K562 (cell line): ENCODE measurements around the gene ACTL10. TPM values are rescaled to one million over a fixed set of nuclear protein-coding genes. Genes with fewer than 3 reads are reported as not detected.

Experiments used
- CBFA2T2 ChIP-seq: fragments of 450-650 bp; conservative IDR thresholded peaks from 2 replicates; pipeline ENCODE4 v1.6.1; 2017; ENCODE audit warnings: mild to moderate bottlenecking
- CREM ChIP-seq: IDR thresholded peaks from 2 replicates; pipeline ENCODE4 v1.6.1; 2014; ENCODE audit warnings: antibody characterized with exemption, low read depth
- DACH1 ChIP-seq: fragments of 450-650 bp; IDR thresholded peaks from 2 replicates; pipeline ENCODE4 v1.6.1; 2018; ENCODE audit not compliant: partially characterized antibody
- EHMT2 ChIP-seq: fragments of 450-650 bp; IDR thresholded peaks from 2 replicates; pipeline ENCODE4 v1.6.1; 2018; ENCODE audit warnings: antibody characterized with exemption
- ETV6 ChIP-seq, 3 experiments: fragments of 150-350 bp in 1 of 3; sonication (generic) in 1 of 3; formaldehyde crosslinking in 1 of 3; IDR thresholded peaks; 2 replicates each; pipeline versions ENCODE4 v1.6.1 to v1.8.0; 2014 to 2022; ENCODE audit warnings: borderline replicate concordance in 2 of 3, low read depth in 2 of 3, antibody characterized with exemption in 1 of 3, low read length in 1 of 3, mild to moderate bottlenecking in 1 of 3, missing genetic modification reagents in 1 of 3
- FOXM1 ChIP-seq, 2 experiments: fragments of 450-650 bp in 1 of 2; sonication (generic) in 1 of 2; formaldehyde crosslinking in 1 of 2; IDR thresholded peaks; 2 replicates each; pipeline versions ENCODE4 v1.6.1 to v1.9.0; 2017 to 2022; ENCODE audit warnings: low read depth in 2 of 2, mild to moderate bottlenecking in 2 of 2, missing genetic modification reagents in 1 of 2, moderate library complexity in 1 of 2
- HEY1 ChIP-seq: fragments of 250-450 bp; sonication (Bioruptor Pico); IDR thresholded peaks from 2 replicates; pipeline ENCODE4 v1.5.0; 2020; ENCODE audit warnings: mild to moderate bottlenecking, moderate library complexity, borderline replicate concordance
- LEF1 ChIP-seq: fragments of 450-650 bp; IDR thresholded peaks from 2 replicates; pipeline ENCODE4 v1.6.1; 2016; ENCODE audit warnings: mild to moderate bottlenecking
- MEF2A ChIP-seq: IDR thresholded peaks from 2 replicates; pipeline ENCODE4 v1.6.1; 2011; ENCODE audit warnings: low read depth, mild to moderate bottlenecking, low read length, moderate library complexity; ENCODE audit not compliant: control insufficient read depth
- MTA1 ChIP-seq: fragments of 450-650 bp; IDR thresholded peaks from 2 replicates; pipeline ENCODE4 v1.6.1; 2017; ENCODE audit warnings: borderline replicate concordance
- NFE2 ChIP-seq: IDR thresholded peaks from 2 replicates; pipeline ENCODE4 v1.6.1; 2014; ENCODE audit warnings: antibody characterized with exemption, low read depth
- PHB ChIP-seq: fragments of 250-450 bp; sonication (Bioruptor Pico); IDR thresholded peaks from 2 replicates; pipeline ENCODE4 v1.5.0; 2021
- PKNOX1 ChIP-seq: fragments of 450-650 bp; IDR thresholded peaks from 2 replicates; pipeline ENCODE4 v1.6.1; 2016
- RAD21 ChIP-seq, 2 experiments: fragments of 250-450 bp in 1 of 2; fragments of 450-650 bp in 1 of 2; sonication (Bioruptor Pico) in 1 of 2; formaldehyde crosslinking in 1 of 2; IDR thresholded peaks in 1 of 2; conservative IDR thresholded peaks in 1 of 2; 2 replicates each; pipeline versions ENCODE4 v1.4.0 to v1.8.0; 2020 to 2022; ENCODE audit warnings: mild to moderate bottlenecking in 2 of 2, moderate library complexity in 1 of 2
- SLC30A9 ChIP-seq: fragments of 250-450 bp; sonication (Bioruptor Pico); IDR thresholded peaks from 2 replicates; pipeline ENCODE4 v1.8.0; 2022; ENCODE audit warnings: mild to moderate bottlenecking, moderate library complexity
- SNIP1 ChIP-seq: fragments of 450-650 bp; IDR thresholded peaks from 2 replicates; pipeline ENCODE4 v1.7.1; 2017; ENCODE audit warnings: low read depth, mild to moderate bottlenecking
- SRSF7 ChIP-seq: fragments of 200-400 bp; formaldehyde crosslinking; optimal IDR thresholded peaks from 2 replicates; pipeline ENCODE3; 2017; ENCODE audit warnings: mild to moderate bottlenecking, low read depth, low read length
- TCF3 ChIP-seq: sonication (generic); formaldehyde crosslinking; IDR thresholded peaks from 2 replicates; pipeline ENCODE4 v1.4.0; 2020; ENCODE audit warnings: mild to moderate bottlenecking, missing genetic modification reagents
- THRA ChIP-seq: fragments of 450-650 bp; IDR thresholded peaks from 2 replicates; pipeline ENCODE4 v1.6.1; 2017; ENCODE audit warnings: mild to moderate bottlenecking, moderate library complexity
- ZBTB1 ChIP-seq: sonication (generic); formaldehyde crosslinking; IDR thresholded peaks from 2 replicates; pipeline ENCODE4 v1.8.1; 2023; ENCODE audit warnings: missing genetic modification reagents, low read depth, mild to moderate bottlenecking, borderline replicate concordance
- ZNF224 ChIP-seq: sonication (generic); formaldehyde crosslinking; IDR thresholded peaks from 2 replicates; pipeline ENCODE4 v1.8.0; 2022; ENCODE audit warnings: mild to moderate bottlenecking, missing genetic modification reagents
- ZNF778 ChIP-seq: fragments of 450-650 bp; formaldehyde crosslinking; IDR thresholded peaks from 2 replicates; pipeline ENCODE4 v1.4.0; 2020; ENCODE audit warnings: mild to moderate bottlenecking, moderate library complexity
- polyA plus RNA-seq, 8 experiments: library from polyadenylated mRNA; depleted of rRNA in 4 of 8; stranded (reverse) in 5 of 8; unstranded in 3 of 8; fragments of >200 nt; fragmentation: Nextera tagmentation in 2 of 8; fragmentation: Illumina TruSeq in 1 of 8; extraction: Ambion mirVana in 2 of 8; extraction: Trizol in 1 of 8; gene quantifications; 2 replicates each; pipeline versions ENCODE4 v1.2.1 to v1.2.3, GENCODE V29; 2011 to 2014; ENCODE audit warnings: inconsistent platforms in 1 of 8, missing spikeins in 1 of 8
- total RNA-seq, 7 experiments: library from RNA; depleted of rRNA in 6 of 7; stranded (reverse); fragments of >200 nt in 6 of 7; fragmentation: Illumina TruSeq in 2 of 7; extraction: Trizol in 2 of 7; gene quantifications; 2 replicates each; pipeline versions ENCODE4 v1.2.1 to v1.2.3, GENCODE V29; 2011 to 2021; ENCODE audit warnings: low replicate concordance in 1 of 7
- TF ChIP-seq, protein P1 (sequence below): fragments of 450-650 bp; conservative IDR thresholded peaks from 2 replicates; pipeline ENCODE4 v1.6.1; 2016; ENCODE audit warnings: missing genetic modification characterization, low read depth, mild to moderate bottlenecking, missing compliant biosample characterization, moderate library complexity
- TF ChIP-seq, protein P2 (sequence below): fragments of 250-450 bp; sonication (Bioruptor Pico); IDR thresholded peaks from 2 replicates; pipeline ENCODE4 v1.9.0; 2021; ENCODE audit warnings: mild to moderate bottlenecking
- TF ChIP-seq, protein P3 (sequence below): fragments of 250-450 bp; sonication (Bioruptor Pico); IDR thresholded peaks from 2 replicates; pipeline ENCODE4 v1.4.0; 2020; ENCODE audit warnings: borderline replicate concordance

The ACTL10 gene
- total and polyA plus RNA-seq, 9 of the 15 experiments (the other 6 are each of a cell fraction or from before 2014, with no cell fraction given) = 0.07 to 0.14 TPM; not detected in 7

GRCh38 chr20:33688938-33689424 lies 22.2 kb downstream of the ACTL10 start (continued):
- TF ChIP-seq RAD21 (CRISPR knock-in tag; conservative IDR thresholded peaks at IDR 0.05 in 1 of 2, IDR thresholded peaks at IDR 0.05 in 1 of 2) = no peak
- peak; percentile 92 for TF ChIP-seq CBFA2T2
- TF ChIP-seq LEF1 = peak; percentile 96
- TF ChIP-seq HEY1 = no peak
- 0 out of 2 replicates have a peak, but pooled peaks have one; percentile 18 for TF ChIP-seq PKNOX1
- TF ChIP-seq CREM = peak; percentile 66
- TF ChIP-seq, protein P1, sequence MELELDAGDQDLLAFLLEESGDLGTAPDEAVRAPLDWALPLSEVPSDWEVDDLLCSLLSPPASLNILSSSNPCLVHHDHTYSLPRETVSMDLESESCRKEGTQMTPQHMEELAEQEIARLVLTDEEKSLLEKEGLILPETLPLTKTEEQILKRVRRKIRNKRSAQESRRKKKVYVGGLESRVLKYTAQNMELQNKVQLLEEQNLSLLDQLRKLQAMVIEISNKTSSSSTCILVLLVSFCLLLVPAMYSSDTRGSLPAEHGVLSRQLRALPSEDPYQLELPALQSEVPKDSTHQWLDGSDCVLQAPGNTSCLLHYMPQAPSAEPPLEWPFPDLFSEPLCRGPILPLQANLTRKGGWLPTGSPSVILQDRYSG (tag) = no peak
- no peak for TF ChIP-seq ETV6 (IDR thresholded peaks at IDR 0.05; ENCODE audit: borderline replicate concordance in 1 of 2, low read depth in 2 of 2, low read length in 1 of 2)
- no peak for TF ChIP-seq ETV6 (CRISPR knock-in tag; IDR thresholded peaks at IDR 0.05; ENCODE audit: borderline replicate concordance)
- no peak for TF ChIP-seq EHMT2
- TF ChIP-seq SLC30A9 (CRISPR knock-in tag) = no peak
- TF ChIP-seq, protein P2, sequence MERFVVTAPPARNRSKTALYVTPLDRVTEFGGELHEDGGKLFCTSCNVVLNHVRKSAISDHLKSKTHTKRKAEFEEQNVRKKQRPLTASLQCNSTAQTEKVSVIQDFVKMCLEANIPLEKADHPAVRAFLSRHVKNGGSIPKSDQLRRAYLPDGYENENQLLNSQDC (CRISPR knock-in tag) = no peak
- TF ChIP-seq SNIP1 = no peak
- no peak for TF ChIP-seq SRSF7
- peak; percentile 61; the same call in 1 of the 2 replicates for TF ChIP-seq MTA1
- peak; percentile 84 for TF ChIP-seq FOXM1 (IDR thresholded peaks at IDR 0.05; ENCODE audit: low read depth)
- no peak for TF ChIP-seq FOXM1 (CRISPR knock-in tag; IDR thresholded peaks at IDR 0.05; ENCODE audit: low read depth)
- TF ChIP-seq NFE2 = peak; percentile 70
- TF ChIP-seq DACH1 = peak; percentile 93
- no peak for TF ChIP-seq ZNF224 (CRISPR knock-in tag)
- TF ChIP-seq TCF3 = peak; percentile 96
- peak; percentile 92 for TF ChIP-seq MEF2A
- no peak for TF ChIP-seq THRA
- TF ChIP-seq, protein P3, sequence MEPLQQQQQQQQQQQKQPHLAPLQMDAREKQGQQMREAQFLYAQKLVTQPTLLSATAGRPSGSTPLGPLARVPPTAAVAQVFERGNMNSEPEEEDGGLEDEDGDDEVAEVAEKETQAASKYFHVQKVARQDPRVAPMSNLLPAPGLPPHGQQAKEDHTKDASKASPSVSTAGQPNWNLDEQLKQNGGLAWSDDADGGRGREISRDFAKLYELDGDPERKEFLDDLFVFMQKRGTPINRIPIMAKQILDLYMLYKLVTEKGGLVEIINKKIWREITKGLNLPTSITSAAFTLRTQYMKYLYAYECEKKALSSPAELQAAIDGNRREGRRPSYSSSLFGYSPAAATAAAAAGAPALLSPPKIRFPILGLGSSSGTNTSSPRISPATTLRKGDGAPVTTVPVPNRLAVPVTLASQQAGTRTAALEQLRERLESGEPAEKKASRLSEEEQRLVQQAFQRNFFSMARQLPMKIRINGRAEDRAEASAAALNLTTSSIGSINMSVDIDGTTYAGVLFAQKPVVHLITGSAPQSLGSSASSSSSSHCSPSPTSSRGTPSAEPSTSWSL (CRISPR knock-in tag) = no peak
- TF ChIP-seq PHB (CRISPR knock-in tag) = no peak
- TF ChIP-seq ZBTB1 = no peak
- TF ChIP-seq ZNF778 = no peak
